Cardiac muscle cell (in vitro differentiated cells and primary cell): Measurements from ENCODE around the gene NIM1K. TPM values are rescaled to one million over a fixed set of nuclear protein-coding genes. Genes with fewer than 3 reads are reported as not detected.
A peak's percentile ranks its signal among the peaks of the same experiment; 100 is the strongest.

Source experiments
- DNase-seq, 2 donors: peaks; one replicate each; pipeline versions ENCODE4 v3.0.0 to v3.0.0-alpha.2; 2010 to 2017; ENCODE audit warnings: low read depth in 1 of 2, low spot score in 1 of 2
- H3K27ac ChIP-seq: fragments of 200-600 bp; sonication (generic); 2 replicates; pipeline ENCODE4 v1.5.1; 2016
- H3K27me3 ChIP-seq: fragments of 200-600 bp; sonication (generic); 2 replicates; pipeline ENCODE4 v1.6.0; 2016; ENCODE audit warnings: control low read depth
- H3K36me3 ChIP-seq: fragments of 200-600 bp; sonication (generic); 2 replicates; pipeline ENCODE4 v1.5.1; 2016; ENCODE audit warnings: control low read depth
- H3K4me1 ChIP-seq: fragments of 200-600 bp; sonication (generic); 2 replicates; pipeline ENCODE4 v1.8.1; 2017; ENCODE audit warnings: low read depth, mild to moderate bottlenecking, mixed run types
- H3K4me3 ChIP-seq: fragments of 200-600 bp; sonication (generic); 2 replicates; pipeline ENCODE4 v1.5.1; 2016; ENCODE audit warnings: mild to moderate bottlenecking
- H3K9me3 ChIP-seq: fragments of 200-600 bp; sonication (generic); 2 replicates; pipeline ENCODE4 v1.5.1; 2017; ENCODE audit warnings: low read depth, mild to moderate bottlenecking, control low read depth
- polyA plus RNA-seq: library from polyadenylated mRNA; unstranded; fragments of >200 nt; fragmentation: Nextera tagmentation; extraction: Ambion mirVana; gene quantifications from 2 replicates; pipeline ENCODE4 v1.2.1, GENCODE V29; 2016
- total RNA-seq: library from RNA; depleted of rRNA; stranded (reverse); fragments of >200 nt; gene quantifications from 2 replicates; pipeline ENCODE4 v1.2.3, GENCODE V29; 2016
- TF ChIP-seq, protein P1 (sequence below): IDR thresholded peaks from 2 replicates; pipeline ENCODE4 v1.5.1; 2012; ENCODE audit warnings: low read depth, mild to moderate bottlenecking, low read length

NIM1K gene
- total and polyA plus RNA-seq, 2 experiments from 2014 or later = 0.27 to 0.98 TPM

DNA sequence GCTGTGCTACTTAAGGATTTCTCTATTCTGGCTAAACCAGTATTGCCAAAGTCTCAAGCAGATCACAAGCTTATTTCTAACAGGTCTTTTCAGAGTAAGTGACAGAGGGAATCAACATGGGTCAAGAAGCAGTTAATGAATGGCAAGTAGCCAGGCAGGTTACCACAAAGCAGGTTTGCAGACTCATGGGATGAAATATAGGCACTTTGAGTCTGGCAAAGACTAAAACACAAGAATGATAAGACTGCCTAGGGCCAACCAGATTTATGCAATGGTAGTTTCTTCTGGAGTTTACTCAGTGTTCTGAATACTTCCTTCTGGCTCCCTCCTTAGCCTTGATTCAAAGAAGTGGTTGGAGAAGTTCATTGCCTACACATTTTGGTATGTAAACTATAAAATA, 117.6 kb downstream of the NIM1K start:
- peak overlapping the region; percentile 59 for H3K27ac ChIP-seq
- no peaks in the 10 kb centered on the region for H3K36me3 ChIP-seq
- H3K4me3 ChIP-seq = no peak overlapping the region
- H3K27me3 ChIP-seq = no peaks in the 10 kb centered on the region
- H3K9me3 ChIP-seq = no peaks in the 10 kb centered on the region
- no peak for DNase-seq
- TF ChIP-seq, protein P1, sequence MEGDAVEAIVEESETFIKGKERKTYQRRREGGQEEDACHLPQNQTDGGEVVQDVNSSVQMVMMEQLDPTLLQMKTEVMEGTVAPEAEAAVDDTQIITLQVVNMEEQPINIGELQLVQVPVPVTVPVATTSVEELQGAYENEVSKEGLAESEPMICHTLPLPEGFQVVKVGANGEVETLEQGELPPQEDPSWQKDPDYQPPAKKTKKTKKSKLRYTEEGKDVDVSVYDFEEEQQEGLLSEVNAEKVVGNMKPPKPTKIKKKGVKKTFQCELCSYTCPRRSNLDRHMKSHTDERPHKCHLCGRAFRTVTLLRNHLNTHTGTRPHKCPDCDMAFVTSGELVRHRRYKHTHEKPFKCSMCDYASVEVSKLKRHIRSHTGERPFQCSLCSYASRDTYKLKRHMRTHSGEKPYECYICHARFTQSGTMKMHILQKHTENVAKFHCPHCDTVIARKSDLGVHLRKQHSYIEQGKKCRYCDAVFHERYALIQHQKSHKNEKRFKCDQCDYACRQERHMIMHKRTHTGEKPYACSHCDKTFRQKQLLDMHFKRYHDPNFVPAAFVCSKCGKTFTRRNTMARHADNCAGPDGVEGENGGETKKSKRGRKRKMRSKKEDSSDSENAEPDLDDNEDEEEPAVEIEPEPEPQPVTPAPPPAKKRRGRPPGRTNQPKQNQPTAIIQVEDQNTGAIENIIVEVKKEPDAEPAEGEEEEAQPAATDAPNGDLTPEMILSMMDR = no peak
- H3K4me1 ChIP-seq = peaks cover 50% of the 10 kb centered on the region

DNA sequence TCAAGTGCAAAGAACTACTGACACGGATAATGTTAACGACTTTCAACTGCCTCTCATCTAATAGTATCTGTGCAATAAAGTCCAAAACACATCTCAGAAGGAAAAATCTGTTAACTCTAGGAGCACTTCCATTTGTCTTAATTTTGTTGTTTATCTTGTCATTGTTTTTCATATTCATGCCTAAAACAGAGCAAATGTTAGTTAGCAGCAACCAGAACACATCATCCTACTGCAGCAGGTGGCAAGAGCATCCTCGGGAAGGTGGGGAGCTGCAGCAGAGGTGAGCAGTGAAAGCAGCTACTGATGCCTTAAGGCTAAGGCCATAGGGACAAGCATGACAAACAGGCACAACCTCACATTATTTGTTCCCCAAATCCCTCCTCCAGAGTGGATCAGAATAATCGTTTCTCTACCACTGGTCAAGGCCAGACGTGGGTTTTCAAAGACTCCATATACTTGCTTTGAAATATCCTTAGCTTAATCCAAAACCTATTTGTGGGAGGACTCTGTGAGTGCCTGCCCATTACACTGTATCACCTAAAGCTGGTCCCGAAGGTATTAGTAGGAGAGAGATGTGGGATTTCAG, 120.1 kb downstream of the NIM1K start:
- H3K4me3 ChIP-seq = peak overlapping the region; percentile 60
- DNase-seq = no peak
- no peaks in the 10 kb centered on the region for H3K27me3 ChIP-seq
- H3K36me3 ChIP-seq = no peaks in the 10 kb centered on the region
- H3K4me1 ChIP-seq = peaks cover 42% of the 10 kb centered on the region
- H3K9me3 ChIP-seq = no peaks in the 10 kb centered on the region
- TF ChIP-seq, protein P1 = no peak
- H3K27ac ChIP-seq = peak overlapping the region; percentile 91

DNA sequence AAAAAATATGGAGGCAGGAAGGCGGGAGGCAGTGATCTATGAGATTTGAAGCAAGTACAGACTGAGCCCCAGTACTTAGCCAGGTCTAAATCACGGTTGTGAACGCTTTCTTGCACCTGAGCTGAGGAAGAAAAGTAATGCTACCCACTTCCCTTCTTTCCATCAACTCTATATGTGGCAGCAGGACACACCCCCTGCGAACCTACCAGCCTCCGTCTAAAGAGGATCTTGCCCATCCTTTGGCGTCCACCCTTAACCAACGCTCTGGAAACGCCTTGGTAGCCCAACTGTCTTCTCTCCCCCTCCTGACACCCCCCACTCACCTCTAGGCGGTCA, 120.6 kb downstream of the NIM1K start:
- Histone ChIP-seq H3K4me3 (peak overlapping the region; percentile 60), H3K27me3 (no peaks in the 10 kb centered on the region), H3K36me3 (no peaks in the 10 kb centered on the region), H3K27ac (peak overlapping the region; percentile 91), H3K9me3 (no peaks in the 10 kb centered on the region), H3K4me1 (peaks cover 42% of the 10 kb centered on the region)
- DNase-seq = no peak
- TF ChIP-seq, protein P1 = no peak

DNA sequence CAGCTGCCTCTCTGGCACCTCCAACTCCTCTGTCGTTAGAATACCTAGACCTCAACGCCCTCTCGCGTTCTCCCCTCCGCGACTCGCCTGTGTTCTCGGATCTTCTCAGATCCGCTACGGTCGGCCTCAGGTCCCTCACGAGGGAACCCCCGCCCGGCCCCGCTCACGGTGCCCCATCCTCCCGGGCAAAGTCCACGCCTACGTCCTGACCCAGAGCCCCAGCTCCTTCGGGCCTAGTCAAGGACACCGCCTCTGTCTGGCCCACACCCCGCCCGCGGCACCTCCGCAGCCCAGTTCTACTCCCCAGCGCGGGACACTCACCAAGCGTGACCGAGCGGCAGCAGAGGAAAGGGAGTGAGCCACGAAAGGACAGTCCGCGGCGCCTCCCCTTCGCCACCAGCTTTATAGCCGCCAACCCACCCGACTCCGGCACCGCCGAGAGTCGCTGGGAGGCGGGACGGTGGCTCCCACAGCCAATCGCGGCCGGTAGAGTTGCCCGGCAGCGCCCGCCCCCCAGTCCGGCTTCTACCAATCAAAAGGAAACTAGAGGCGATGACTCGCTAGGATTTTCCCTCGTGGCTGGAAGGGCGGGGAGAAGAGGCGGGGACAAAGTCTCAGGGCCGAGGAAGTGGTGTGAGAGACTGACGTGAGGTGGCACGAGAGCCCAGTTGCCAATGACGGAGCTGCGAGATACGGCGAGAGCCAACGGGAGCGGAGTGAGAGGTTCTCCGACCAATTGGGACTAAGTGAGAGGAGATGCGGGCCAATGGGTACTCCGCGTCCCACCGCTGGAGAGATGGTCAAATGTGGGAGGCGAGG, 121.2 kb downstream of the NIM1K start, which contains the start of gene HMGCS1:
Gene HMGCS1, minus strand, starts transcription at position 378 of the 819 bp plus-strand sequence. CDS start 14,447 bp downstream, outside the sequence.
- Histone ChIP-seq H3K36me3 (no peaks in the 10 kb centered on the region), H3K27ac (peak within 1 kb of the TSS; percentile 96), H3K27me3 (no peaks in the 10 kb centered on the region), H3K4me3 (peak within 1 kb of the TSS; percentile 60), H3K4me1 (peaks cover 42% of the 10 kb centered on the region), H3K9me3 (no peaks in the 10 kb centered on the region)
- TF ChIP-seq, protein P1 = no peak
- peak; percentile 98 to 100 for DNase-seq

DNA sequence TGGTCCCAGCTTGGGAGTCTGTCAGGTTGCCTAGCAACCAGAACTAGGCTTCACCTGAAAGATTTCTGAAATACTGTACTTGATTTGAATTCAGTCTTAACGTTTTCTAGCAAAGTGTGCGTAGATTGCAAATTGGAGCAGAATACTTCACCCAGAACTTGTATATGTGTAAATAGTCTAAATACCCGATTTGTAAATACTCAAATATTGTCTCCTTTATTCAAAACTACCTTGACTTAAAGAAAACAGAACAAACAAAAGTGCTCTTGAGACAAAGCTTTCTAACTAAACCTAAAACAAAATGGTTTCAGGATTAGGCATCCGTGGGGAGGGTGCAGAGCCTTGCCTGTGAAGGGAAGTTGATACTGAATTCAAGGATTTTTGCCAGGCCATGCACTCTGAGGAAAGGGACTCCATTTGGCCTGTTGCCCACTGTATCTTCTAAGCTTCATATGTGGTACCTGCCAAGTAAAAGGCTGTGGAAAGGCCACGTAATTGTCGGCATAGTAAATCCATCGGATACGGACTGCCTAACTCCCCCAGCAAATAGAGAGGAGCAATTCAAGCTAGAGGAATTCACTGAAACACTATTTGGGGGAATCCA, 121.9 kb downstream of the NIM1K start:
- no peaks in the 10 kb centered on the region for H3K36me3 ChIP-seq
- peaks cover 35% of the 10 kb centered on the region for H3K4me1 ChIP-seq
- no peaks in the 10 kb centered on the region for H3K27me3 ChIP-seq
- peak overlapping the region; percentile 96 for H3K27ac ChIP-seq
- H3K4me3 ChIP-seq = peak overlapping the region; percentile 17
- peak; percentile 20 to 59 for DNase-seq
- H3K9me3 ChIP-seq = no peaks in the 10 kb centered on the region
- TF ChIP-seq, protein P1 = no peak
